WTC11 (cell line): ENCODE measurements around the gene CBX1. TPM values are rescaled to one million over a fixed set of nuclear protein-coding genes. Genes with fewer than 3 reads are reported as not detected.

ENCODE experiments used
- CBFB ChIP-seq: sonication (generic); formaldehyde crosslinking; IDR thresholded peaks from 2 replicates; pipeline ENCODE4 v1.8.1; 2022; ENCODE audit warnings: mild to moderate bottlenecking, low read depth, missing genetic modification reagents
- CREB1 ChIP-seq: sonication (generic); formaldehyde crosslinking; IDR thresholded peaks from 2 replicates; pipeline ENCODE4 v1.8.0; 2023; ENCODE audit warnings: mild to moderate bottlenecking, missing genetic modification reagents
- CREM ChIP-seq: sonication (generic); formaldehyde crosslinking; IDR thresholded peaks from 2 replicates; pipeline ENCODE4 v1.8.1; 2022; ENCODE audit warnings: mild to moderate bottlenecking, missing genetic modification reagents, moderate library complexity
- FOXK1 ChIP-seq: sonication (generic); formaldehyde crosslinking; IDR thresholded peaks from 2 replicates; pipeline ENCODE4 v1.8.0; 2022; ENCODE audit warnings: mild to moderate bottlenecking, moderate library complexity, missing genetic modification reagents
- MYBL2 ChIP-seq: sonication (generic); formaldehyde crosslinking; IDR thresholded peaks from 2 replicates; pipeline ENCODE4 v1.8.1; 2023; ENCODE audit warnings: mild to moderate bottlenecking, moderate library complexity, missing genetic modification reagents
- RORB ChIP-seq: fragments of 250-450 bp; sonication (Bioruptor Pico); IDR thresholded peaks from 2 replicates; pipeline ENCODE4 v1.9.0; 2021; ENCODE audit warnings: mild to moderate bottlenecking
- TCF7 ChIP-seq: sonication (generic); formaldehyde crosslinking; IDR thresholded peaks from 2 replicates; pipeline ENCODE4 v1.8.0; 2022; ENCODE audit warnings: mild to moderate bottlenecking, low read depth, missing genetic modification reagents, moderate library complexity
- TEAD4 ChIP-seq: sonication (generic); formaldehyde crosslinking; IDR thresholded peaks from 2 replicates; pipeline ENCODE4 v1.8.0; 2022; ENCODE audit warnings: mild to moderate bottlenecking, missing genetic modification reagents
- ZNF232 ChIP-seq: sonication (generic); formaldehyde crosslinking; IDR thresholded peaks from 2 replicates; pipeline ENCODE4 v1.8.0; 2022; ENCODE audit warnings: mild to moderate bottlenecking, missing genetic modification reagents
- ZNF416 ChIP-seq: fragments of 250-450 bp; sonication (Bioruptor Pico); IDR thresholded peaks from 2 replicates; pipeline ENCODE4 v1.9.0; 2021; ENCODE audit warnings: mild to moderate bottlenecking, inconsistent platforms
- ZNF423 ChIP-seq: fragments of 250-450 bp; sonication (Bioruptor Pico); IDR thresholded peaks from 2 replicates; pipeline ENCODE4 v2.1.2; 2022; ENCODE audit warnings: mild to moderate bottlenecking, moderate library complexity
- total RNA-seq: library from RNA; stranded (reverse); gene quantifications from 3 replicates; pipeline ENCODE4 v1.2.3, GENCODE V29; 2021
- TF ChIP-seq, protein P1 (sequence below): sonication (generic); formaldehyde crosslinking; IDR thresholded peaks from 2 replicates; pipeline ENCODE4 v1.8.0; 2022; ENCODE audit warnings: mild to moderate bottlenecking, missing genetic modification reagents
- TF ChIP-seq, protein P2 (sequence below): fragments of 200-600 bp; IDR thresholded peaks from 2 replicates; pipeline ENCODE4 v1.8.0; 2022; ENCODE audit warnings: antibody characterized with exemption
- TF ChIP-seq, protein P3 (sequence below): sonication (generic); formaldehyde crosslinking; IDR thresholded peaks from 2 replicates; pipeline ENCODE4 v1.8.1; 2023; ENCODE audit warnings: mild to moderate bottlenecking, missing genetic modification reagents
- TF ChIP-seq, protein P4 (sequence below): fragments of 250-450 bp; sonication (Bioruptor Pico); IDR thresholded peaks from 2 replicates; pipeline ENCODE4 v1.8.0; 2021; ENCODE audit warnings: mild to moderate bottlenecking
- TF ChIP-seq, protein P5 (sequence below): sonication (generic); formaldehyde crosslinking; IDR thresholded peaks from 2 replicates; pipeline ENCODE4 v1.8.0; 2022; ENCODE audit warnings: missing genetic modification reagents
- TF ChIP-seq, protein P6 (sequence below): fragments of 250-450 bp; sonication (Bioruptor Pico); IDR thresholded peaks from 2 replicates; pipeline ENCODE4 v1.9.0; 2021; ENCODE audit warnings: moderate library complexity, mild to moderate bottlenecking, inconsistent platforms, borderline replicate concordance
- TF ChIP-seq, protein P7 (sequence below): sonication (generic); formaldehyde crosslinking; IDR thresholded peaks from 2 replicates; pipeline ENCODE4 v1.8.0; 2022; ENCODE audit warnings: mild to moderate bottlenecking, missing genetic modification reagents
- TF ChIP-seq, protein P8 (sequence below): sonication (generic); formaldehyde crosslinking; IDR thresholded peaks from 2 replicates; pipeline ENCODE4 v1.8.0; 2023; ENCODE audit warnings: missing genetic modification reagents
- TF ChIP-seq, protein P9 (sequence below): sonication (generic); formaldehyde crosslinking; IDR thresholded peaks from 2 replicates; pipeline ENCODE4 v1.8.1; 2022; ENCODE audit warnings: mild to moderate bottlenecking, moderate library complexity, missing genetic modification reagents

The CBX1 gene
- total RNA-seq, 1 experiment from 2014 or later, result 162 TPM

DNA sequence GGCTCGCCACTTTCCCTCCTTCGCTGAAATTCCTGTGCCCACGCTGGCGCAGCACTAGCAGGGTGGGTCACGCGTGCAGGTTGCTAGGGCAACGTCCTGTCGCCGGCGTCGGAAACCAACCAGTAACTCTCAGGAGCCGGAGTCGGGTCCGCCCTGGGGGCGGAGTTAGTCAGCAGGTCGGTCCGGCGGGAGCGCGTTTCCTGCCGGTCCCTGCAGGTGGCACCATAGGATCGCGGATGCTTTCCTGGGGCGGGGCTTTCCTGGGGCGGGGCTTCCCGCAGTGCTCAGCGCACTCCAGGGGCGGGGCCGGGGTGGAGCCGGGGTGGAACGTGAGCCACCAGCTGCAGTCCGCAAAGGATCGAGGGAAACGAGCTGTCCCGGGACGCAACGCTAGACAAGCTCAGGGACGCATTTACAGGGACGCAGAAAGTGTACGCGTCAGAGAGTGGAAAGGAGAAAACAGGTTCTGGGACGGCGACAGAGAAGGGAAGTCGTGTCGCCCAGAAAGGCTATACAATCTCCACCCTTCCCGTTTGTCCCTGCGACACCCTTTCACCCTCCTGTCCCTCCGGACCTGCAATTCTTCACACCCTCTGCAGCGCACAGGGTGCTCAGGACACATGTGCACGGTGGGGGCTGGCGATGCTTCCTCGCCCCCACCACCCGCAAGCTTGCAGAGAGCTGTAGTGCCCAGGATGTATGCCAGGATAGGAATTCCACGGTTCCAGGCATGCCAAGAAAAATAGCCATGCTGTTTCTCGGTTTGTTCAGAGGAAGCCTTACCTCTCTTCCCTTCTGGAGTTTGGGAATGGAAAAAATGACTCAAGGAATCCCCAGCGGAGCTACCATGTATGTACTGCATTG lies 76.0 kb downstream of the CBX1 start (continued):
- TF ChIP-seq, protein P1, sequence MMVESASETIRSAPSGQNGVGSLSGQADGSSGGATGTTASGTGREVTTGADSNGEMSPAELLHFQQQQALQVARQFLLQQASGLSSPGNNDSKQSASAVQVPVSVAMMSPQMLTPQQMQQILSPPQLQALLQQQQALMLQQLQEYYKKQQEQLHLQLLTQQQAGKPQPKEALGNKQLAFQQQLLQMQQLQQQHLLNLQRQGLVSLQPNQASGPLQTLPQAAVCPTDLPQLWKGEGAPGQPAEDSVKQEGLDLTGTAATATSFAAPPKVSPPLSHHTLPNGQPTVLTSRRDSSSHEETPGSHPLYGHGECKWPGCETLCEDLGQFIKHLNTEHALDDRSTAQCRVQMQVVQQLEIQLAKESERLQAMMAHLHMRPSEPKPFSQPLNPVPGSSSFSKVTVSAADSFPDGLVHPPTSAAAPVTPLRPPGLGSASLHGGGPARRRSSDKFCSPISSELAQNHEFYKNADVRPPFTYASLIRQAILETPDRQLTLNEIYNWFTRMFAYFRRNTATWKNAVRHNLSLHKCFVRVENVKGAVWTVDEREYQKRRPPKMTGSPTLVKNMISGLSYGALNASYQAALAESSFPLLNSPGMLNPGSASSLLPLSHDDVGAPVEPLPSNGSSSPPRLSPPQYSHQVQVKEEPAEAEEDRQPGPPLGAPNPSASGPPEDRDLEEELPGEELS, result 0 out of 2 replicates have a peak, but pooled peaks have one; percentile 46
- TF ChIP-seq, protein P2, sequence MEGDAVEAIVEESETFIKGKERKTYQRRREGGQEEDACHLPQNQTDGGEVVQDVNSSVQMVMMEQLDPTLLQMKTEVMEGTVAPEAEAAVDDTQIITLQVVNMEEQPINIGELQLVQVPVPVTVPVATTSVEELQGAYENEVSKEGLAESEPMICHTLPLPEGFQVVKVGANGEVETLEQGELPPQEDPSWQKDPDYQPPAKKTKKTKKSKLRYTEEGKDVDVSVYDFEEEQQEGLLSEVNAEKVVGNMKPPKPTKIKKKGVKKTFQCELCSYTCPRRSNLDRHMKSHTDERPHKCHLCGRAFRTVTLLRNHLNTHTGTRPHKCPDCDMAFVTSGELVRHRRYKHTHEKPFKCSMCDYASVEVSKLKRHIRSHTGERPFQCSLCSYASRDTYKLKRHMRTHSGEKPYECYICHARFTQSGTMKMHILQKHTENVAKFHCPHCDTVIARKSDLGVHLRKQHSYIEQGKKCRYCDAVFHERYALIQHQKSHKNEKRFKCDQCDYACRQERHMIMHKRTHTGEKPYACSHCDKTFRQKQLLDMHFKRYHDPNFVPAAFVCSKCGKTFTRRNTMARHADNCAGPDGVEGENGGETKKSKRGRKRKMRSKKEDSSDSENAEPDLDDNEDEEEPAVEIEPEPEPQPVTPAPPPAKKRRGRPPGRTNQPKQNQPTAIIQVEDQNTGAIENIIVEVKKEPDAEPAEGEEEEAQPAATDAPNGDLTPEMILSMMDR, result peak; percentile 71
- TF ChIP-seq, protein P3, sequence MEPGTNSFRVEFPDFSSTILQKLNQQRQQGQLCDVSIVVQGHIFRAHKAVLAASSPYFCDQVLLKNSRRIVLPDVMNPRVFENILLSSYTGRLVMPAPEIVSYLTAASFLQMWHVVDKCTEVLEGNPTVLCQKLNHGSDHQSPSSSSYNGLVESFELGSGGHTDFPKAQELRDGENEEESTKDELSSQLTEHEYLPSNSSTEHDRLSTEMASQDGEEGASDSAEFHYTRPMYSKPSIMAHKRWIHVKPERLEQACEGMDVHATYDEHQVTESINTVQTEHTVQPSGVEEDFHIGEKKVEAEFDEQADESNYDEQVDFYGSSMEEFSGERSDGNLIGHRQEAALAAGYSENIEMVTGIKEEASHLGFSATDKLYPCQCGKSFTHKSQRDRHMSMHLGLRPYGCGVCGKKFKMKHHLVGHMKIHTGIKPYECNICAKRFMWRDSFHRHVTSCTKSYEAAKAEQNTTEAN (CRISPR knock-in tag), result no peak
- TF ChIP-seq, protein P4, sequence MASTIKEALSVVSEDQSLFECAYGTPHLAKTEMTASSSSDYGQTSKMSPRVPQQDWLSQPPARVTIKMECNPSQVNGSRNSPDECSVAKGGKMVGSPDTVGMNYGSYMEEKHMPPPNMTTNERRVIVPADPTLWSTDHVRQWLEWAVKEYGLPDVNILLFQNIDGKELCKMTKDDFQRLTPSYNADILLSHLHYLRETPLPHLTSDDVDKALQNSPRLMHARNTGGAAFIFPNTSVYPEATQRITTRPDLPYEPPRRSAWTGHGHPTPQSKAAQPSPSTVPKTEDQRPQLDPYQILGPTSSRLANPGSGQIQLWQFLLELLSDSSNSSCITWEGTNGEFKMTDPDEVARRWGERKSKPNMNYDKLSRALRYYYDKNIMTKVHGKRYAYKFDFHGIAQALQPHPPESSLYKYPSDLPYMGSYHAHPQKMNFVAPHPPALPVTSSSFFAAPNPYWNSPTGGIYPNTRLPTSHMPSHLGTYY (CRISPR knock-in tag), result no peak
- TF ChIP-seq CREB1 (CRISPR knock-in tag), result no peak
- TF ChIP-seq MYBL2 (CRISPR knock-in tag), result 0 out of 2 replicates have a peak, but pooled peaks have one; percentile 58
- TF ChIP-seq, protein P5, sequence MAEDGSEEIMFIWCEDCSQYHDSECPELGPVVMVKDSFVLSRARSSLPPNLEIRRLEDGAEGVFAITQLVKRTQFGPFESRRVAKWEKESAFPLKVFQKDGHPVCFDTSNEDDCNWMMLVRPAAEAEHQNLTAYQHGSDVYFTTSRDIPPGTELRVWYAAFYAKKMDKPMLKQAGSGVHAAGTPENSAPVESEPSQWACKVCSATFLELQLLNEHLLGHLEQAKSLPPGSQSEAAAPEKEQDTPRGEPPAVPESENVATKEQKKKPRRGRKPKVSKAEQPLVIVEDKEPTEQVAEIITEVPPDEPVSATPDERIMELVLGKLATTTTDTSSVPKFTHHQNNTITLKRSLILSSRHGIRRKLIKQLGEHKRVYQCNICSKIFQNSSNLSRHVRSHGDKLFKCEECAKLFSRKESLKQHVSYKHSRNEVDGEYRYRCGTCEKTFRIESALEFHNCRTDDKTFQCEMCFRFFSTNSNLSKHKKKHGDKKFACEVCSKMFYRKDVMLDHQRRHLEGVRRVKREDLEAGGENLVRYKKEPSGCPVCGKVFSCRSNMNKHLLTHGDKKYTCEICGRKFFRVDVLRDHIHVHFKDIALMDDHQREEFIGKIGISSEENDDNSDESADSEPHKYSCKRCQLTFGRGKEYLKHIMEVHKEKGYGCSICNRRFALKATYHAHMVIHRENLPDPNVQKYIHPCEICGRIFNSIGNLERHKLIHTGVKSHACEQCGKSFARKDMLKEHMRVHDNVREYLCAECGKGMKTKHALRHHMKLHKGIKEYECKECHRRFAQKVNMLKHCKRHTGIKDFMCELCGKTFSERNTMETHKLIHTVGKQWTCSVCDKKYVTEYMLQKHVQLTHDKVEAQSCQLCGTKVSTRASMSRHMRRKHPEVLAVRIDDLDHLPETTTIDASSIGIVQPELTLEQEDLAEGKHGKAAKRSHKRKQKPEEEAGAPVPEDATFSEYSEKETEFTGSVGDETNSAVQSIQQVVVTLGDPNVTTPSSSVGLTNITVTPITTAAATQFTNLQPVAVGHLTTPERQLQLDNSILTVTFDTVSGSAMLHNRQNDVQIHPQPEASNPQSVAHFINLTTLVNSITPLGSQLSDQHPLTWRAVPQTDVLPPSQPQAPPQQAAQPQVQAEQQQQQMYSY (CRISPR knock-in tag), result no peak
- TF ChIP-seq CREM (CRISPR knock-in tag), result no peak
- TF ChIP-seq RORB (CRISPR knock-in tag), result no peak
- TF ChIP-seq TEAD4 (CRISPR knock-in tag), result no peak
- no peak for TF ChIP-seq TCF7 (CRISPR knock-in tag)
- peak; percentile 15; the same call in 1 of the 2 replicates for TF ChIP-seq FOXK1 (CRISPR knock-in tag)
- no peak for TF ChIP-seq ZNF423 (CRISPR knock-in tag)
- TF ChIP-seq ZNF416 (CRISPR knock-in tag), result no peak
- no peak for TF ChIP-seq ZNF232 (CRISPR knock-in tag)
- TF ChIP-seq, protein P6, sequence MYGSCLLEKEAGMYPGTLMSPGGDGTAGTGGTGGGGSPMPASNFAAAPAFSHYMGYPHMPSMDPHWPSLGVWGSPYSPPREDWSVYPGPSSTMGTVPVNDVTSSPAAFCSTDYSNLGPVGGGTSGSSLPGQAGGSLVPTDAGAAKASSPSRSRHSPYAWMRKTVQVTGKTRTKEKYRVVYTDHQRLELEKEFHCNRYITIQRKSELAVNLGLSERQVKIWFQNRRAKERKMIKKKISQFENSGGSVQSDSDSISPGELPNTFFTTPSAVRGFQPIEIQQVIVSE (CRISPR knock-in tag), result no peak
- TF ChIP-seq, protein P7, sequence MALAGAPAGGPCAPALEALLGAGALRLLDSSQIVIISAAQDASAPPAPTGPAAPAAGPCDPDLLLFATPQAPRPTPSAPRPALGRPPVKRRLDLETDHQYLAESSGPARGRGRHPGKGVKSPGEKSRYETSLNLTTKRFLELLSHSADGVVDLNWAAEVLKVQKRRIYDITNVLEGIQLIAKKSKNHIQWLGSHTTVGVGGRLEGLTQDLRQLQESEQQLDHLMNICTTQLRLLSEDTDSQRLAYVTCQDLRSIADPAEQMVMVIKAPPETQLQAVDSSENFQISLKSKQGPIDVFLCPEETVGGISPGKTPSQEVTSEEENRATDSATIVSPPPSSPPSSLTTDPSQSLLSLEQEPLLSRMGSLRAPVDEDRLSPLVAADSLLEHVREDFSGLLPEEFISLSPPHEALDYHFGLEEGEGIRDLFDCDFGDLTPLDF (CRISPR knock-in tag), result no peak
- TF ChIP-seq, protein P8, sequence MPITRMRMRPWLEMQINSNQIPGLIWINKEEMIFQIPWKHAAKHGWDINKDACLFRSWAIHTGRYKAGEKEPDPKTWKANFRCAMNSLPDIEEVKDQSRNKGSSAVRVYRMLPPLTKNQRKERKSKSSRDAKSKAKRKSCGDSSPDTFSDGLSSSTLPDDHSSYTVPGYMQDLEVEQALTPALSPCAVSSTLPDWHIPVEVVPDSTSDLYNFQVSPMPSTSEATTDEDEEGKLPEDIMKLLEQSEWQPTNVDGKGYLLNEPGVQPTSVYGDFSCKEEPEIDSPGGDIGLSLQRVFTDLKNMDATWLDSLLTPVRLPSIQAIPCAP, result no peak
- TF ChIP-seq, protein P9, sequence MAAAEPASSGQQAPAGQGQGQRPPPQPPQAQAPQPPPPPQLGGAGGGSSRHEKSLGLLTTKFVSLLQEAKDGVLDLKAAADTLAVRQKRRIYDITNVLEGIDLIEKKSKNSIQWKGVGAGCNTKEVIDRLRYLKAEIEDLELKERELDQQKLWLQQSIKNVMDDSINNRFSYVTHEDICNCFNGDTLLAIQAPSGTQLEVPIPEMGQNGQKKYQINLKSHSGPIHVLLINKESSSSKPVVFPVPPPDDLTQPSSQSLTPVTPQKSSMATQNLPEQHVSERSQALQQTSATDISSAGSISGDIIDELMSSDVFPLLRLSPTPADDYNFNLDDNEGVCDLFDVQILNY (CRISPR knock-in tag), result no peak
- no peak for TF ChIP-seq CBFB (CRISPR knock-in tag)
- TF ChIP-seq, all 79 proteins: peak for 12
